ENCODE results near the gene HAPLN2. TPM values are rescaled to one million over a fixed set of nuclear protein-coding genes. Genes with fewer than 3 reads are reported as not detected.
"Not testable (repeated sequence)": the region's sequence is repeated elsewhere in the genome, so short reads cannot be mapped to it uniquely, and the experiment has no call there.

Gene HAPLN2
- total RNA-seq, 1 donor from 2014 or later: not detected

- TF ChIP-seq CTCF (IDR thresholded peaks at IDR 0.05): no peak
- Mint-ChIP-seq H3K36me3 (ENCODE audit: low read depth) (no peaks in the 10 kb centered on the region), H3K4me3 (no peak overlapping the region), H3K27me3 (peaks cover 39% of the 10 kb centered on the region), H3K9me3 (no peaks in the 10 kb centered on the region), H3K27ac (peak overlapping the region; percentile 30), H3K4me1 (peaks cover 12% of the 10 kb centered on the region)
- ChIA-PET CTCF (interaction anchor here (0.7 to 5.4 kb wide), 28 partner anchors 13 to 300 kb away, joined by 3 to 63 read pairs (median 4); partner anchors contain the start of genes BCAN, GPATCH4, NAXE and NES), POLR2A (interaction anchor here (0.8 kb wide), 1 partner anchor 39 kb away, joined by 3 read pairs; no protein-coding TSS in a partner anchor)
- intact Hi-C loops (cut with micrococcal nuclease): loop anchor here (1.0 to 2.0 kb wide), 2 partner anchors 15 to 30 kb away; partner anchors contain the start of gene BCAN
- DNase-seq: no peak
- ATAC-seq (ENCODE audit: low read depth): peak; percentile 32
These were observed 8.2 kb downstream of the HAPLN2 start for GRCh38 chr1:156627313-156627880.

DNA sequence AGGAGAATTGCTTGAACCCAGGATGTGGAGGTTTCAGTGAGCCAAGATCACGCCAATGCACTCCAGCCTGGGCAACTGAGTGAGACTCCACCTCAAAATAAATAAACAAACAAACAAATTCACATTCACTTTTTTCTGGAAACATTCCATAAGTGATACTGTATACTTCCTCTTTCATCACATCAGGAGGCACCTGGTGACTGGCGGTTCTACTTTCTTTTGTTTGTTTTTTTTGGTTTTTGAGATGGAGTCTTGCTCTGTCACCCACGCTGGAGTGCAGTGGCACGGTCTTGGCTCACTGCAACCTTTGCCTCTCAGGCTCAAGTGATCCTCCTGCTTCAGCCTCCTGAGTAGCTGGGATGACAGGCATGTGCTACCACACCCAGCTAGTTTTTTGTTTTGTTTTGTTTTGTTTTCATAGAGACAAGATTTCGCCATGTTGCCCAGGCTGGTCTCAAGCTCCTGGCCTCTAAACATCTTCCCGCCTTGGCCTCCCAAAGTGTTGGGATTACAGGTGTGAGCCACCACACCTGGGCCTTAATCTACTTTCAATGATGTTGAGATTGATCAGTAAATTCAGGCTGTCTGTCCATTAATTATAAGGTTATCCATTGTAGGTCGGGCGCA lies 10.7 kb downstream of the HAPLN2 start:
- ChIA-PET CTCF (interaction anchor here (0.7 kb wide), 1 partner anchor 92 kb away, joined by 3 read pairs; no protein-coding TSS in a partner anchor), POLR2A (no interaction called here)
- H3K4me1 Mint-ChIP-seq: peaks cover 9% of the 10 kb centered on the region
- H3K4me3 Mint-ChIP-seq: no peak overlapping the region
- no peak for ATAC-seq (ENCODE audit: low read depth)
- no peak overlapping the region for H3K27ac Mint-ChIP-seq
- intact Hi-C loops (cut with micrococcal nuclease): no loop called here
- TF ChIP-seq CTCF (IDR thresholded peaks at IDR 0.05): no peak
- no peaks in the 10 kb centered on the region for H3K9me3 Mint-ChIP-seq
- no peaks in the 10 kb centered on the region for H3K36me3 Mint-ChIP-seq (ENCODE audit: low read depth)
- H3K27me3 Mint-ChIP-seq: peaks cover 49% of the 10 kb centered on the region
- no peak for DNase-seq

- intact Hi-C loops (cut with micrococcal nuclease); H3K9me3 Mint-ChIP-seq; ATAC-seq (ENCODE audit: low read depth); DNase-seq; H3K4me3 Mint-ChIP-seq; CTCF ChIA-PET; H3K27ac Mint-ChIP-seq; POLR2A ChIA-PET; H3K36me3 Mint-ChIP-seq (ENCODE audit: low read depth); H3K4me1 Mint-ChIP-seq: not testable (repeated sequence)
- peaks cover 44% of the 10 kb centered on the region for H3K27me3 Mint-ChIP-seq
These were observed 11.9 kb downstream of the HAPLN2 start for GRCh38 chr1:156631152-156631551.

- POLR2A ChIA-PET: interaction anchor here (0.6 kb wide), 1 partner anchor 15 kb away, joined by 4 read pairs; no protein-coding TSS in a partner anchor
- Mint-ChIP-seq H3K36me3 (ENCODE audit: low read depth) (no peaks in the 10 kb centered on the region), H3K27me3 (peaks cover 45% of the 10 kb centered on the region), H3K9me3 (no peaks in the 10 kb centered on the region), H3K27ac (no peak overlapping the region), H3K4me1 (peaks cover under 1% of the 10 kb centered on the region), H3K4me3 (no peak overlapping the region)
- CTCF ChIA-PET: interaction anchor here (1.2 kb wide), 1 partner anchor 19 kb away, joined by 3 read pairs; no protein-coding TSS in a partner anchor
- ATAC-seq (ENCODE audit: low read depth) (no peak), DNase-seq (no peak)
- TF ChIP-seq CTCF (IDR thresholded peaks at IDR 0.05): no peak
- intact Hi-C loops (cut with micrococcal nuclease): no loop called here
These were observed 13.1 kb downstream of the HAPLN2 start for GRCh38 chr1:156632355-156632754.

- POLR2A ChIA-PET: no interaction called here
These were observed 19.2 kb downstream of the HAPLN2 start for GRCh38 chr1:156638189-156638985.

More at GRCh38 chr1:156638189-156638985, 19.2 kb downstream of the HAPLN2 start:
- no peaks in the 10 kb centered on the region for H3K36me3 Mint-ChIP-seq (ENCODE audit: low read depth)
- no peak overlapping the region for H3K27ac Mint-ChIP-seq
- intact Hi-C loops (cut with micrococcal nuclease): no loop called here
- CTCF ChIA-PET: interaction anchor here (1.1 kb wide), 1 partner anchor 52 kb away, joined by 3 read pairs; no protein-coding TSS in a partner anchor
- TF ChIP-seq CTCF (IDR thresholded peaks at IDR 0.05): no peak
- H3K4me3 Mint-ChIP-seq: no peak overlapping the region
- H3K27me3 Mint-ChIP-seq: peaks cover 66% of the 10 kb centered on the region
- no peak for DNase-seq
- peaks cover 15% of the 10 kb centered on the region for H3K4me1 Mint-ChIP-seq
- H3K9me3 Mint-ChIP-seq: no peaks in the 10 kb centered on the region
- no peak for ATAC-seq (ENCODE audit: low read depth)

All from activated B cell treated with CpG ODN at 0.5 μM for 24 hours (primary cell).